GM23338 (cell line): ENCODE results near the gene PFKFB2. TPM values are rescaled to one million over a fixed set of nuclear protein-coding genes. Genes with fewer than 3 reads are reported as not detected.

Experiments
- ATAC-seq: fragments of 200-7000 bp; cut with Tn5 transposase; 3 replicates; pipeline ENCODE4 v1.9.1; 2020
- DNase-seq: peaks from one replicate; pipeline ENCODE4 v3.0.0-alpha.2; 2015; ENCODE audit warnings: low spot score
- H2AFZ ChIP-seq: fragments of 200-600 bp; sonication (generic); 2 replicates; pipeline ENCODE4 v1.8.0; 2016; ENCODE audit warnings: antibody characterized with exemption, mild to moderate bottlenecking, moderate library complexity
- H3F3A ChIP-seq: fragments of 200-600 bp; sonication (generic); replicated peaks from 2 replicates; pipeline ENCODE4 v1.8.0; 2017; ENCODE audit warnings: antibody characterized with exemption, mixed run types, low read depth
- H3K27ac ChIP-seq: fragments of 200-600 bp; sonication (generic); 2 replicates; pipeline ENCODE4 v1.6.1; 2016; ENCODE audit warnings: low read depth
- H3K27me3 ChIP-seq: fragments of 200-600 bp; sonication (generic); 2 replicates; pipeline ENCODE4 v1.8.0; 2016; ENCODE audit warnings: mild to moderate bottlenecking, mixed run types, moderate library complexity; ENCODE audit not compliant: insufficient read depth
- H3K36me3 ChIP-seq: fragments of 200-600 bp; sonication (generic); 2 replicates; pipeline ENCODE4 v1.8.0; 2016; ENCODE audit warnings: mild to moderate bottlenecking; ENCODE audit not compliant: insufficient read depth
- H3K4me1 ChIP-seq: fragments of 200-600 bp; sonication (generic); 2 replicates; pipeline ENCODE4 v1.8.0; 2016; ENCODE audit warnings: mild to moderate bottlenecking, moderate library complexity; ENCODE audit not compliant: insufficient read depth
- H3K4me2 ChIP-seq: fragments of 200-600 bp; sonication (generic); 2 replicates; pipeline ENCODE4 v1.7.1; 2017; ENCODE audit warnings: mixed run types
- H3K4me3 ChIP-seq: fragments of 200-600 bp; sonication (generic); 2 replicates; pipeline ENCODE4 v1.6.1; 2016; ENCODE audit warnings: mixed run types
- H3K79me2 ChIP-seq: fragments of 200-600 bp; sonication (generic); replicated peaks from 2 replicates; pipeline ENCODE4 v1.8.0; 2017; ENCODE audit warnings: mild to moderate bottlenecking; ENCODE audit not compliant: insufficient read depth
- H3K9me2 ChIP-seq: fragments of 200-600 bp; sonication (generic); 2 replicates; pipeline ENCODE4 v1.8.0; 2017; ENCODE audit not compliant: insufficient read depth
- H4K20me1 ChIP-seq: fragments of 200-600 bp; sonication (generic); replicated peaks from 2 replicates; pipeline ENCODE4 v1.8.0; 2017; ENCODE audit warnings: mild to moderate bottlenecking; ENCODE audit not compliant: insufficient read depth
- H3K27ac Mint-ChIP-seq: 2 replicates; pipeline ENCODE4 v1.8.0; 2020; ENCODE audit warnings: inconsistent platforms, mild to moderate bottlenecking, moderate library complexity, mixed read lengths
- H3K27me3 Mint-ChIP-seq: 3 replicates; pipeline ENCODE4 v1.8.0; 2022; ENCODE audit warnings: low read depth, mild to moderate bottlenecking, moderate library complexity, mixed read lengths, inconsistent platforms; ENCODE audit not compliant: insufficient read depth, poor library complexity
- H3K36me3 Mint-ChIP-seq: 3 replicates; pipeline ENCODE4 v1.8.0; 2021; ENCODE audit warnings: low read depth, mild to moderate bottlenecking, inconsistent platforms, moderate library complexity, mixed read lengths
- H3K4me1 Mint-ChIP-seq: 3 replicates; pipeline ENCODE4 v1.8.0; 2020; ENCODE audit warnings: mild to moderate bottlenecking, inconsistent platforms, mixed read lengths
- H3K4me3 Mint-ChIP-seq: 3 replicates; pipeline ENCODE4 v1.8.0; 2021; ENCODE audit warnings: moderate library complexity, mild to moderate bottlenecking, inconsistent platforms, mixed read lengths
- H3K9me3 Mint-ChIP-seq: 3 replicates; pipeline ENCODE4 v1.8.0; 2020; ENCODE audit warnings: moderate library complexity, mild to moderate bottlenecking, inconsistent platforms, mixed read lengths
- CREB1 ChIP-seq: fragments of 250-450 bp; sonication (Bioruptor Pico); IDR thresholded peaks from 2 replicates; pipeline ENCODE4 v1.5.0; 2020; ENCODE audit warnings: low read depth, mild to moderate bottlenecking, moderate library complexity
- CTCF ChIP-seq, 2 experiments: fragments of 200-600 bp in 1 of 2; sonication (generic) in 1 of 2; conservative IDR thresholded peaks; 2 replicates each; pipeline versions ENCODE4 v1.5.1 to v1.6.1; 2016 to 2017; ENCODE audit warnings: antibody characterized with exemption in 2 of 2, low read depth in 2 of 2, mild to moderate bottlenecking in 2 of 2, moderate library complexity in 1 of 2
- ETS1 ChIP-seq: IDR thresholded peaks from 2 replicates; pipeline ENCODE4 v1.6.1; 2016; ENCODE audit warnings: antibody characterized with exemption
- EZH2 ChIP-seq: fragments of 200-600 bp; sonication (generic); IDR thresholded peaks from one replicate; pipeline ENCODE4 v1.8.0; 2017; ENCODE audit warnings: antibody characterized with exemption, mild to moderate bottlenecking, low read depth; ENCODE audit not compliant: unreplicated experiment
- EZH2phosphoT487 ChIP-seq: fragments of 200-600 bp; sonication (generic); IDR thresholded peaks from one replicate; pipeline ENCODE4 v1.8.1; 2018; ENCODE audit warnings: antibody characterized with exemption; ENCODE audit not compliant: unreplicated experiment
- JUNB ChIP-seq: IDR thresholded peaks from one replicate; pipeline ENCODE4 v1.6.1; 2016; ENCODE audit warnings: antibody characterized with exemption; ENCODE audit not compliant: unreplicated experiment
- NANOG ChIP-seq: IDR thresholded peaks from 2 replicates; pipeline ENCODE4 v1.6.1; 2016; ENCODE audit warnings: antibody characterized with exemption, borderline replicate concordance
- REST ChIP-seq: IDR thresholded peaks from one replicate; pipeline ENCODE4 v1.6.1; 2018; ENCODE audit warnings: antibody characterized with exemption; ENCODE audit not compliant: unreplicated experiment
- STAT1 ChIP-seq: IDR thresholded peaks from one replicate; pipeline ENCODE4 v1.6.1; 2016; ENCODE audit warnings: antibody characterized with exemption; ENCODE audit not compliant: unreplicated experiment
- ZNF114 ChIP-seq: fragments of 250-450 bp; sonication (Bioruptor Pico); IDR thresholded peaks from 2 replicates; pipeline ENCODE4 v1.5.0; 2020; ENCODE audit warnings: mild to moderate bottlenecking, moderate library complexity
- ZNF331 ChIP-seq: fragments of 250-450 bp; sonication (Bioruptor Pico); IDR thresholded peaks from 2 replicates; pipeline ENCODE4 v1.5.0; 2020; ENCODE audit warnings: low read depth, mild to moderate bottlenecking, moderate library complexity
- polyA plus RNA-seq: library from polyadenylated mRNA; unstranded; fragments of >200 nt; fragmentation: Nextera tagmentation; extraction: Ambion mirVana; gene quantifications from 2 replicates; pipeline ENCODE4 v1.2.1, GENCODE V29; 2016
- total RNA-seq: library from RNA; depleted of rRNA; stranded (reverse); fragments of >200 nt; shearing (Covaris generic); gene quantifications from 2 replicates; pipeline ENCODE4 v1.2.3, GENCODE V29; 2014

Gene PFKFB2
- total and polyA plus RNA-seq, 2 experiments from 2014 or later: 4.9 to 14.8 TPM

- no peak for TF ChIP-seq CTCF (conservative IDR thresholded peaks at IDR 0.05; ENCODE audit: low read depth in 2 of 2)
- TF ChIP-seq EZH2: no peak
- TF ChIP-seq NANOG: no peak
- TF ChIP-seq STAT1: no peak
- TF ChIP-seq ETS1: no peak
- TF ChIP-seq ZNF114 (CRISPR knock-in tag): no peak
- TF ChIP-seq REST: no peak
- TF ChIP-seq ZNF331 (CRISPR knock-in tag): no peak
- no peak for TF ChIP-seq JUNB
Observed at GRCh38 chr1:207064561-207064960, 11.5 kb downstream of the PFKFB2 start (continued).

GRCh38 chr1:207067185-207067584 is 14.1 kb downstream of the PFKFB2 start:
- Histone ChIP-seq H3K4me1 (no peaks in the 10 kb centered on the region), H4K20me1 (no peaks in the 10 kb centered on the region), H3K27ac (no peak overlapping the region), H3F3A (no peaks in the 10 kb centered on the region), H3K9me2 (no peaks in the 10 kb centered on the region), H3K36me3 (peaks cover 9% of the 10 kb centered on the region), H3K27me3 (no peaks in the 10 kb centered on the region), H3K4me3 (no peak overlapping the region), H3K79me2 (no peaks in the 10 kb centered on the region), H2AFZ (no peak overlapping the region), H3K4me2 (no peak overlapping the region)
- Mint-ChIP-seq H3K4me1 (no peaks in the 10 kb centered on the region), H3K36me3 (peaks cover 44% of the 10 kb centered on the region), H3K27me3 (no peaks in the 10 kb centered on the region), H3K9me3 (no peaks in the 10 kb centered on the region), H3K27ac (no peak overlapping the region), H3K4me3 (no peak overlapping the region)
- DNase-seq (no peak), ATAC-seq (no peak)
- TF ChIP-seq JUNB (no peak), NANOG (no peak), CREB1 (CRISPR knock-in tag) (no peak), REST (no peak), STAT1 (no peak), CTCF (conservative IDR thresholded peaks at IDR 0.05; ENCODE audit: low read depth in 2 of 2) (no peak), EZH2 (no peak), EZH2phosphoT487 (no peak)
